Right lobe of liver (tissue), 6 donors: ENCODE measurements around the gene ARAF. TPM values are rescaled to one million over a fixed set of nuclear protein-coding genes. Genes with fewer than 3 reads are reported as not detected.

Experiments used
- ATAC-seq, 4 donors: fragments of 200-7000 bp; cut with Tn5 transposase; one replicate each; pipeline ENCODE4 v1.9.1; 2020; ENCODE audit warnings: mild to moderate bottlenecking in 4 of 4, moderate library complexity in 4 of 4
- DNase-seq, 3 donors: peaks; one replicate each; pipeline ENCODE4 v3.0.0-alpha.2; 2020
- H3K27ac ChIP-seq, 3 donors: fragments of 200-600 bp; one replicate each; pipeline ENCODE4 v1.8.0; 2022
- H3K27me3 ChIP-seq, 2 donors: fragments of 200-600 bp; one replicate each; pipeline ENCODE4 v1.8.0; 2022
- H3K36me3 ChIP-seq, 4 donors: fragments of 200-600 bp; sonication (generic) in 1 of 4; one replicate each; pipeline versions ENCODE4 v1.5.1 to v1.8.0; 2017 to 2022; ENCODE audit warnings: control low read depth in 1 of 4
- H3K4me1 ChIP-seq, 4 donors: fragments of 200-600 bp; sonication (generic) in 1 of 4; one replicate each; pipeline versions ENCODE4 v1.5.1 to v1.8.0; 2017 to 2022; ENCODE audit warnings: control low read depth in 1 of 4
- H3K4me3 ChIP-seq, 3 donors: fragments of 200-600 bp; one replicate each; pipeline ENCODE4 v1.8.0; 2022
- H3K9me3 ChIP-seq, 4 donors: fragments of 200-600 bp; sonication (generic) in 1 of 4; one replicate each; pipeline versions ENCODE4 v1.5.1 to v1.8.0; 2017 to 2022; ENCODE audit warnings: control low read depth in 1 of 4
- POLR2A ChIP-seq: fragments of 450-650 bp; IDR thresholded peaks from one replicate; pipeline ENCODE4 v1.6.1; 2017; ENCODE audit warnings: antibody characterized with exemption, mild to moderate bottlenecking
- WGBS: methylation state at CpG from one replicate; pipeline ENCODE4 v1.1.6; 2018; ENCODE audit warnings: low coverage, low lambda C conversion rate; ENCODE audit not compliant: insufficient coverage; ENCODE audit errors: missing lambda C conversion rate; 5-methylcytosine and 5-hydroxymethylcytosine counted together
- intact Hi-C, 2 donors: fragments of 100-400 bp; cut with DNase I; formaldehyde crosslinking; loops; one replicate each; pipeline versions ENCODE4 v1.11.2 to v1.14.1; 2022
- total RNA-seq, 6 experiments: library from RNA; depleted of rRNA in 2 of 6; stranded (reverse); fragments of >200 nt in 2 of 6; fragmentation: NEBNext Ultra II Directional in 3 of 6; extraction: Animal tissue kit (Norgen Biotek cat#: 25700) in 3 of 6; gene quantifications; one replicate each; pipeline versions ENCODE4 v1.1.0 to v1.2.4, GENCODE V29; 2016 to 2023
- TF ChIP-seq, protein P1 (sequence below), 4 donors: fragments of 200-600 bp in 3 of 4; fragments of 450-650 bp in 1 of 4; IDR thresholded peaks; one replicate each; pipeline versions ENCODE4 v1.5.1 to v1.8.0; 2016 to 2022; ENCODE audit warnings: antibody characterized with exemption in 4 of 4, mild to moderate bottlenecking in 2 of 4
- donor health status: DM: no; HTN: yes; CAD: no.
- donor health status: DM: no; HTN: no; CAD: no.
- donor health status: DM: no; HTN: no; CAD: no.
- donor health status: DM: no; HTN: yes; CAD: no.
- donor health status: DM: no; HTN: yes; CAD: no.

The ARAF gene
- total RNA-seq, 6 experiments from 2014 or later, result 31.5 to 86.0 (median 54.9) TPM

DNA sequence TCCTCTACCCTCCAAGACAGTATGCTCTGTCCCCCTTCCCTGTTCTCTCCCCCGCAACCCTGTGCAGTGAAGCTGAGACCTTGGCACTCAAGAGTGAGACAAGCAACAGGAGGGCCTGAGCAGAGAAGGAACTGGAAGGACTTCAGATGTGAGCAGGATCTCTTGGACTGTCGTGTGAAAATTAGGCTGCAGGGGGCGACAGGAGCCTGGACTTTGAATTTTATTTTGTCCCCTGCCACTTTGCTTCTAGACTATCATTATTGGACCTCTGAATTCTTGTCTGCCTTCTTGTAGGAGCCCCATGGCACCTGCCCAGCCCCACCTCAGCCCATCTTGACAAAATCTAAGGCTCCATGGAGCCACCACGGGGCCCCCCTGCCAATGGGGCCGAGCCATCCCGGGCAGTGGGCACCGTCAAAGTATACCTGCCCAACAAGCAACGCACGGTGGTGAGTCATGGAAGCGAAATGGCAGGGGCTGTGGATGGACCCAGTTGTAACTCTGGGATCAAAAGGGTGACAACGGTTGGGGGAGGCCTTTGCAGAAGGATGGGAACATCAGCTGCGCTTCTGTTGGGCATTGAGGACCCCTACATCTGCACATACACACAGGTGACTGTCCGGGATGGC, 1.7 kb downstream of the ARAF start:
- Histone ChIP-seq H3K27me3 (no peaks in the 10 kb centered on the region), H3K9me3 (no peaks in the 10 kb centered on the region), H3K4me3 (no peak overlapping the region), H3K27ac (no peak overlapping the region), H3K36me3 (peaks cover 0 to 33% (median 7%) of the 10 kb centered on the region in 4 donors), H3K4me1 (peaks cover 0 to 8% (median 0%) of the 10 kb centered on the region in 4 donors)
- TF ChIP-seq POLR2A, result no peak
- TF ChIP-seq, protein P1, sequence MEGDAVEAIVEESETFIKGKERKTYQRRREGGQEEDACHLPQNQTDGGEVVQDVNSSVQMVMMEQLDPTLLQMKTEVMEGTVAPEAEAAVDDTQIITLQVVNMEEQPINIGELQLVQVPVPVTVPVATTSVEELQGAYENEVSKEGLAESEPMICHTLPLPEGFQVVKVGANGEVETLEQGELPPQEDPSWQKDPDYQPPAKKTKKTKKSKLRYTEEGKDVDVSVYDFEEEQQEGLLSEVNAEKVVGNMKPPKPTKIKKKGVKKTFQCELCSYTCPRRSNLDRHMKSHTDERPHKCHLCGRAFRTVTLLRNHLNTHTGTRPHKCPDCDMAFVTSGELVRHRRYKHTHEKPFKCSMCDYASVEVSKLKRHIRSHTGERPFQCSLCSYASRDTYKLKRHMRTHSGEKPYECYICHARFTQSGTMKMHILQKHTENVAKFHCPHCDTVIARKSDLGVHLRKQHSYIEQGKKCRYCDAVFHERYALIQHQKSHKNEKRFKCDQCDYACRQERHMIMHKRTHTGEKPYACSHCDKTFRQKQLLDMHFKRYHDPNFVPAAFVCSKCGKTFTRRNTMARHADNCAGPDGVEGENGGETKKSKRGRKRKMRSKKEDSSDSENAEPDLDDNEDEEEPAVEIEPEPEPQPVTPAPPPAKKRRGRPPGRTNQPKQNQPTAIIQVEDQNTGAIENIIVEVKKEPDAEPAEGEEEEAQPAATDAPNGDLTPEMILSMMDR (IDR thresholded peaks at IDR 0.05), result peak in 3 of 4 donors; percentile 17 to 22 (median 21)
- WGBS, result 48% methylated on average over 5 of the region's 13 CpGs
- DNase-seq (no peak), ATAC-seq (no peak)
- intact Hi-C loops, result no loop called here

DNA sequence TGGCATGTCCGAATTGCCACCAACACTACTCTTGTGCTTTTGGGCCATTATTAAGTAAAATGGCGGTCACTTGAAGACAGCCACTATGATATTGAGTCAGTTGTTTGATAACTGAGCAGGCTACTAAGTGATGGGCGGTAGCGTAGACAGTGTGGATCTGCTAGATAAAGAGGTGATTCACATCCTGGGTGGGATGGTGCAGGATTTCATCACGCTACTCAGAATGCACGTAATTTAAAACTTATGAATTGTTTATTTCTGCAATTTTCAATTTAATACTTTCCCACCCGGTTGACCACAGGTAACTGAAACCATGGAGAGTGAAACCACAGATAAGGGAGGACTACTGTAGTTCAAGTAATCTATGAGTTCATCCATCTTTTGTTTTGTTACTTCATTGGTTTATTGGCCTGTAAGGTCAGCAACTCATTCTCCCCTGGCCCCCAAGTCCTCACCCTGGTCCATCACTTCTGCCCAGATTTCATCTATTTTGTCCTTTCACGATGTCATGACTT, 2.9 kb downstream of the ARAF start:
- intact Hi-C loops, result no loop called here
- no peaks in the 10 kb centered on the region for H3K9me3 ChIP-seq
- no peak overlapping the region for H3K27ac ChIP-seq
- peaks cover 0 to 8% (median 0%) of the 10 kb centered on the region in 4 donors for H3K4me1 ChIP-seq
- TF ChIP-seq POLR2A, result no peak
- TF ChIP-seq, protein P1 (IDR thresholded peaks at IDR 0.05), result no peak
- DNase-seq (no peak), ATAC-seq (no peak)
- no peaks in the 10 kb centered on the region for H3K27me3 ChIP-seq
- H3K36me3 ChIP-seq, result peaks cover 0 to 41% (median 7%) of the 10 kb centered on the region in 4 donors
- 60% methylated on average over 8 of the region's 8 CpGs for WGBS
- no peak overlapping the region for H3K4me3 ChIP-seq

DNA sequence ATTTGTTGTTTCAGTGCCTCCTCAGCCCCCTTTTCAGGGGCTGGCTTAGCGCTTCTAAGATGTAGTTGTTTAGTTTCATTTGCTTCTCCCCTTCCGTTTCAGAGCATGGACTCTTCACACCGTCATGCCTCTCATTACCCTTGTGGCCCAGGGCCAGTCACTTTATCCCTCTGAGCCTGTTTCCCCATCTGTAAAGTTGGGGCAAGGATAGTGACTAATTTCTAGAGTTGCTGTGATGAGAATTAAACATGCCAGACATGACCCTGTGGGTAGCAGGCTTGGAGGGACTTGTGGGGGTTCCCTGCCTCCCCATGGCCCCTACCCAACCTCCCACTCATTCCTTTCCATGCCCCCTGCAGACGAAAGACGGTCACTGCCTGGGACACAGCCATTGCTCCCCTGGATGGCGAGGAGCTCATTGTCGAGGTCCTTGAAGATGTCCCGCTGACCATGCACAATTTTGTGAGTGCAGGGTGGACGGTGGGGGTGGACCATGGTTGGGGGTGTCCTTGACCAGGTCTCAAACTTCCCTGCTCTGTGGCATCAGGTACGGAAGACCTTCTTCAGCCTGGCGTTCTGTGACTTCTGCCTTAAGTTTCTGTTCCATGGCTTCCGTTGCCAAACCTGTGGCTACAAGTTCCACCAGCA, 3.6 kb downstream of the ARAF start:
- WGBS, result 63% methylated on average over 7 of the region's 12 CpGs
- no peak for TF ChIP-seq POLR2A
- TF ChIP-seq, protein P1 (IDR thresholded peaks at IDR 0.05), result no peak
- no peak overlapping the region for H3K27ac ChIP-seq
- peaks cover 0 to 46% (median 7%) of the 10 kb centered on the region in 4 donors for H3K36me3 ChIP-seq
- H3K4me1 ChIP-seq, result peaks cover 0 to 4% (median 0%) of the 10 kb centered on the region in 4 donors
- no peaks in the 10 kb centered on the region for H3K27me3 ChIP-seq
- no peaks in the 10 kb centered on the region for H3K9me3 ChIP-seq
- no peak for DNase-seq
- intact Hi-C loops, result no loop called here
- no peak for ATAC-seq
- H3K4me3 ChIP-seq, result no peak overlapping the region

DNA sequence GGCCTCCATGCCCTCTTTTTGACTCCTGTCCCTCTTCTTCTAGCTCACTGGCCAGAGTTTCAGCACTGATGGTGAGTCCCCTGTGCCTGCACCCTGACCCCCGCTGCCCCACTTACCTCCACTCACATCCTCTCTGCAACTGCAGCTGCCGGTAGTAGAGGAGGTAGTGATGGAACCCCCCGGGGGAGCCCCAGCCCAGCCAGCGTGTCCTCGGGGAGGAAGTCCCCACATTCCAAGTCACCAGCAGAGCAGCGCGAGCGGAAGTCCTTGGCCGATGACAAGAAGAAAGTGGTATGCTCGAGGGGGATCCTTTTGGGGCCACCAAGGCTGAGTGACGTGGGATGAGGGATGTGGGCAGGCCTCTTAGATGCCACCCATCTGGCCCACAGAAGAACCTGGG, 5.8 kb downstream of the ARAF start:
- peaks cover 0 to 57% (median 7%) of the 10 kb centered on the region in 4 donors for H3K36me3 ChIP-seq

More for the DNA sequence above, 5.8 kb downstream of the ARAF start:
- 86% methylated on average over 9 of the region's 11 CpGs for WGBS
- no peaks in the 10 kb centered on the region for H3K4me1 ChIP-seq
- DNase-seq, result no peak
- no peak overlapping the region for H3K27ac ChIP-seq
- intact Hi-C loops, result no loop called here
- no peak overlapping the region for H3K4me3 ChIP-seq
- no peaks in the 10 kb centered on the region for H3K27me3 ChIP-seq
- TF ChIP-seq, protein P1 (IDR thresholded peaks at IDR 0.05), result no peak
- no peak for TF ChIP-seq POLR2A
- no peak for ATAC-seq
- H3K9me3 ChIP-seq, result no peaks in the 10 kb centered on the region
